Osteocyte (in vitro differentiated cells): ENCODE data around the gene ERMP1. TPM values are rescaled to one million over a fixed set of nuclear protein-coding genes. Genes with fewer than 3 reads are reported as not detected.

Experiments
- DNase-seq: peaks from one replicate; pipeline ENCODE4 v3.0.0; 2021; ENCODE audit warnings: mixed read lengths; ENCODE audit not compliant: unreplicated experiment; ENCODE audit errors: extremely low spot score
- H3K27ac Mint-ChIP-seq: one replicate; pipeline ENCODE4 v1.8.0; 2021; ENCODE audit warnings: mild to moderate bottlenecking, mixed read lengths; ENCODE audit not compliant: unreplicated experiment
- H3K27me3 Mint-ChIP-seq: one replicate; pipeline ENCODE4 v1.8.0; 2021; ENCODE audit warnings: mixed read lengths; ENCODE audit not compliant: unreplicated experiment
- H3K36me3 Mint-ChIP-seq: one replicate; pipeline ENCODE4 v1.8.0; 2021; ENCODE audit warnings: mixed read lengths; ENCODE audit not compliant: unreplicated experiment
- H3K4me1 Mint-ChIP-seq: one replicate; pipeline ENCODE4 v1.8.0; 2021; ENCODE audit warnings: mixed read lengths; ENCODE audit not compliant: unreplicated experiment
- H3K4me3 Mint-ChIP-seq: one replicate; pipeline ENCODE4 v1.8.0; 2021; ENCODE audit warnings: mild to moderate bottlenecking, moderate library complexity, mixed read lengths; ENCODE audit not compliant: unreplicated experiment
- H3K9me3 Mint-ChIP-seq: one replicate; pipeline ENCODE4 v1.8.0; 2021; ENCODE audit warnings: mixed read lengths; ENCODE audit not compliant: unreplicated experiment
- total RNA-seq: library from RNA; stranded (reverse); gene quantifications from 2 replicates; pipeline ENCODE4 v1.2.1, GENCODE V29; 2021
- TF ChIP-seq, protein P1 (sequence below): fragments of 200-600 bp; sonication (generic); IDR thresholded peaks from 2 replicates; pipeline ENCODE4 v1.5.0; 2021; ENCODE audit warnings: antibody characterized with exemption, mild to moderate bottlenecking, moderate library complexity

Gene ERMP1
- total RNA-seq, 1 donor from 2014 or later = 19.7 TPM

GRCh38 chr9:5835808-5836207 is 2.9 kb upstream of the ERMP1 start:
- no peak for DNase-seq
- H3K27me3 Mint-ChIP-seq = no peaks in the 10 kb centered on the region
- peaks cover 33% of the 10 kb centered on the region for H3K4me1 Mint-ChIP-seq
- H3K36me3 Mint-ChIP-seq = no peaks in the 10 kb centered on the region
- H3K9me3 Mint-ChIP-seq = no peaks in the 10 kb centered on the region
- TF ChIP-seq, protein P1, sequence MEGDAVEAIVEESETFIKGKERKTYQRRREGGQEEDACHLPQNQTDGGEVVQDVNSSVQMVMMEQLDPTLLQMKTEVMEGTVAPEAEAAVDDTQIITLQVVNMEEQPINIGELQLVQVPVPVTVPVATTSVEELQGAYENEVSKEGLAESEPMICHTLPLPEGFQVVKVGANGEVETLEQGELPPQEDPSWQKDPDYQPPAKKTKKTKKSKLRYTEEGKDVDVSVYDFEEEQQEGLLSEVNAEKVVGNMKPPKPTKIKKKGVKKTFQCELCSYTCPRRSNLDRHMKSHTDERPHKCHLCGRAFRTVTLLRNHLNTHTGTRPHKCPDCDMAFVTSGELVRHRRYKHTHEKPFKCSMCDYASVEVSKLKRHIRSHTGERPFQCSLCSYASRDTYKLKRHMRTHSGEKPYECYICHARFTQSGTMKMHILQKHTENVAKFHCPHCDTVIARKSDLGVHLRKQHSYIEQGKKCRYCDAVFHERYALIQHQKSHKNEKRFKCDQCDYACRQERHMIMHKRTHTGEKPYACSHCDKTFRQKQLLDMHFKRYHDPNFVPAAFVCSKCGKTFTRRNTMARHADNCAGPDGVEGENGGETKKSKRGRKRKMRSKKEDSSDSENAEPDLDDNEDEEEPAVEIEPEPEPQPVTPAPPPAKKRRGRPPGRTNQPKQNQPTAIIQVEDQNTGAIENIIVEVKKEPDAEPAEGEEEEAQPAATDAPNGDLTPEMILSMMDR = no peak
- H3K27ac Mint-ChIP-seq = no peak overlapping the region
- no peak overlapping the region for H3K4me3 Mint-ChIP-seq

GRCh38 chr9:5834214-5834613 is 1.3 kb upstream of the ERMP1 start:
- no peak overlapping the region for H3K27ac Mint-ChIP-seq
- H3K4me3 Mint-ChIP-seq = peak overlapping the region; percentile 2
- H3K9me3 Mint-ChIP-seq = no peaks in the 10 kb centered on the region
- no peak for DNase-seq
- no peaks in the 10 kb centered on the region for H3K27me3 Mint-ChIP-seq
- TF ChIP-seq, protein P1 = no peak
- peaks cover 2% of the 10 kb centered on the region for H3K36me3 Mint-ChIP-seq
- peaks cover 28% of the 10 kb centered on the region for H3K4me1 Mint-ChIP-seq

DNA sequence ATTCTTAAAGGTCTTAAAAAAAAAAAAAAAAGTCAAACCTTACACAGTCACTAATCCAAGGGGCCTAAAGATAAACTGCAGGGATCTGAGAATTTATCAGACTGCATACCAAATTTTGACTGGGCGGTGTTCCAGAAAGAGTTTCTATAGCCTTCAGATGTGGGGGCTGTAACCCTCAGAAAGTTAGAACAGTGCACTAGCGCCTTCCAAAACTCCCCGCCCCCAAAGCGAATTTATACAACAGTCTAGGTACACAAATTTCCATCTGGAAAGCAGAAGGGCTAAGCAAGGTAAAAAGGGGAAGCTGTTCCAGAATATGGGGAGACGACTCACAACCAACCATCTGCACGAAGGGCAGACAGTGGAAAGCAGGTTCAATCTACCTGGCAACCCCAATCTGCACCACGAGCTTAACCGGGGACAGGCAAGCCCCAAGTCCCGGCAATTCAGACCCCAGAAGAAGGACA is 813 bp downstream of the ERMP1 start:
- Mint-ChIP-seq H3K4me3 (peak overlapping the region; percentile 87), H3K4me1 (peaks cover 23% of the 10 kb centered on the region), H3K36me3 (peaks cover 5% of the 10 kb centered on the region), H3K27ac (no peak overlapping the region), H3K27me3 (no peaks in the 10 kb centered on the region), H3K9me3 (no peaks in the 10 kb centered on the region)
- no peak for DNase-seq
- TF ChIP-seq, protein P1 = no peak

GRCh38 chr9:5825895-5826622 is 6.9 kb downstream of the ERMP1 start:
- Mint-ChIP-seq H3K36me3 (peaks cover 23% of the 10 kb centered on the region), H3K4me1 (peaks cover 1% of the 10 kb centered on the region), H3K4me3 (no peak overlapping the region), H3K9me3 (no peaks in the 10 kb centered on the region), H3K27ac (no peak overlapping the region), H3K27me3 (no peaks in the 10 kb centered on the region)
- DNase-seq = no peak
- TF ChIP-seq, protein P1 = no peak

GRCh38 chr9:5825223-5825622 is 7.7 kb downstream of the ERMP1 start:
- Mint-ChIP-seq H3K9me3 (no peaks in the 10 kb centered on the region), H3K27me3 (no peaks in the 10 kb centered on the region), H3K36me3 (peaks cover 23% of the 10 kb centered on the region), H3K4me3 (no peak overlapping the region), H3K27ac (no peak overlapping the region), H3K4me1 (no peaks in the 10 kb centered on the region)
- no peak for DNase-seq
- TF ChIP-seq, protein P1 = no peak
